ENCODE results near the gene BPIFB2.
"Not testable (repeated sequence)": the region's sequence is repeated elsewhere in the genome, so short reads cannot be mapped to it uniquely, and the experiment has no call there.

BPIFB2 gene

DNA sequence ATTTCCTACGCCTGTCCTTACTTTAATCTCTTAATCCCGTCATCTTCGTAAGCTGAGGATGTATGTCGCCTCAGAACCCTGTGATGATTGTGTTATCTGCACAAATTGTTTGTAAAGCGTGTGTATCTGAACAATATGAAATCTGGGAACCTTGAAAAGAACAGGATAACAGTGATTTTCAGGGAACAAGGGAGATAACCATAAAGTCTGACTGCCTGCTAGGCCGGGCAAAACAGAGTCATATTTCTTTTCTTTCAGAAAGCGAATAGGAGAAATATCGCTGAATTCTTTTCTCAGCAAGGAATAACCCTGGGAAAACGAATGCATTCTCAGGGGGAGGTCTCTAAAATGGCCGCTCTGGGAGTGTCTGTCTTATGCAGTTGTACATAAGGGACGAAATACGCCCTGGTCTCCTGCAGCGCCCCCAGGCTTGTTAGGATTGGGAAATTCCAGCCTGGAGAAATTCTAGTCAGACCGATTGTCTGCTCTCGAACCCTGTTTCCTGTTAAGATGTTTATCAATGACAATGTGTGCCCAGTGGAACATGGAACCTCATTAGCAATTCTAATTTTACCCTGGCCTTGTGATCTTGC, 37.7 kb downstream of the BPIFB2 start:
- DNase-seq: not testable (repeated sequence)

- DNase-seq: no peak
Measured at GRCh38 chr20:33046412-33046811, 38.9 kb downstream of the BPIFB2 start.

- no peak for DNase-seq
Measured at GRCh38 chr20:33051333-33051732, 43.8 kb downstream of the BPIFB2 start.

- DNase-seq: no peak
Measured at GRCh38 chr20:33053291-33054106, 46.0 kb downstream of the BPIFB2 start, which contains the start of gene BPIFB3. TSS of gene BPIFB3 (plus strand) at chr20:33053903. CDS start at chr20:33055436, 1,533 bp downstream.

GRCh38 chr20:33054381-33054780, 46.9 kb downstream of the BPIFB2 start:
- DNase-seq: no peak

DNA sequence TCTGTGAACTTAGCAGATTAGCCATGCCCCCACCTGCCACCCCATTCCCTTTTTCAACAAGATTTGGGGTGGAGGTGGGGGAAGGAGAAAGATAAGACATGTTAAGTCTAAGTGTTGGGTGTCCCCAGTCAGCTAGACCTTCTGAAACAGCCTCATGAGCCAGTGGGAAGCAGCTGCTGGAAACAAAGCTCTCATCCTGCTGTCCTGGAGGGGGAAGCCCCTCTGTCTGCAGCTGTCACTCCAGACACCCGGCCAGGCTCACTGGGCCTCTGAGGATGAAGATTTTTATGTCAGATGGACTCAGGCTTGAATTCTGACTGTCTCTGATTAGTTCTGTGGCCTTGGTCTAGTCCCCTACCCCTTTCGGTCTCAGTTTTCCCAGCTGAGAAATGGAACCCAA, 47.3 kb downstream of the BPIFB2 start:
- no peak for DNase-seq

DNA sequence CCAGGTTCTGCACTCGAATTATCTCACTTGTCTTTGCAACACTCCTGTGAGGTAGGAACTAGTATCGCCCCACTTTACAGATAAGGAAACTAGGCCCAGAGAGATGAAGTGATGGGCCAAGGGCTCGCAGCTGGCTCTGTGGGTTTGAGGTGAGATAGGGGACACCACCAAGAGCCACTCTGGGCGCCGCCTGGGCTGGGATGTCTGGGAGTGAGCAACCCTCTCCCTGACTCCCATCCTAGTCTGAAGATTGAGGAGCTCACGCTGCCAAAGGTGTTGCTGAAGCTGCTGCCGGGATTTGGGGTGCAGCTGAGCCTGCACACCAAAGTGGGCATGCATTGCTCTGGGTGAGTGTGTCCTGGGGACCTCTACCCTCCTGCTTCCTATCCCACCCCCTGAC, 51.6 kb downstream of the BPIFB2 start:
- DNase-seq: no peak

GRCh38 chr20:33059741-33060390, 52.4 kb downstream of the BPIFB2 start:
- no peak for DNase-seq

- peak; percentile 39 for DNase-seq
Measured at GRCh38 chr20:33061658-33062028, 54.1 kb downstream of the BPIFB2 start.

DNA sequence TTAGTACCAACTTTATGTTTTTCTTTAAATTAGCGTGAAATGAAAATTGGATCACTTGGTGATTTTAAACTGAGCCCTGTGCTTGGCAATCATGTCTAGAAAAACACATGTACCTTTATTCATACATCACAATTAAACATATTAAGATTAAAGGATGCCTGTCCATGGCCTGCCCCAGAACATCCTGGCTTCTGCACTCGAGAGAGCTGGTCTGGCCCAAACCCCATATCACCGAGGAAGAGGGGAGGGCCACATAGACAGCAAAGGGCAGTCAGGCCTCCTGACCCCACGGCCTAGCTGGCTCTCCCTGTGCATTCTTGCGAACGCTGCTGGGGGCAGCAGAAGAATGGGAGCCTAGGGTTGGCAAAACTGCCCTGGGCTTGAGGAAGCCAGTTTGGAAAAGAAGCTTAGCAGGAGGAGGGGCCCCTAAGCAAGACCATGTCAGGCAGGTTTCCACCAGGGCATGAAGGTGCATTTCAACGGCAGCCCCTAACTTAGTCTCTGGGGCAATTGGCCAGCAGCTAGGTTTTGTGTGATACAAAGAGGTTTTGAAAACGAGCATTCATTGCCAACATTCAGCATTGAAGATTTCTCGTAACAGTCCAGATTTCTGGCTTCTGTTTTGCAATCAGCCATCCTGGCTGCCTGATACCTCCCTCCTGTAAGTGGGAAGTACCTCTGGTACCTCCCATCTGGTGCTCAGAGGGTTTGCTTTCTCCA, 54.8 kb downstream of the BPIFB2 start:
- no peak for DNase-seq

DNA sequence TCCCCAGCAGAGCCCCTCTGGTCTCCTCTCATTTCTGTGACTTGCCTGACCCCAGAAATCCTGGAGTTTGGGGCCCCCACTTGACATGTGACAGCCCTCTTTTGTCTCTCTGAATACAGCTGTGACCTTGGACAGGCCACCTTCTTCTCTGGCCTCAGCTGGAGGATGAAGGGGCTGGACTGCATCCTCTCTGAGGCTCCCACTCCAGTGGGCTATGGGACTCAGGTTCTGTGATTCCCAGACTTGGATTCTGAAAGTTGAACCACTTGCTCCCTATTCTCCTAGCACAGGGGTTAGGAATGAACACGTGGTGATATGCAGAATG, 55.3 kb downstream of the BPIFB2 start:
- DNase-seq: no peak

GRCh38 chr20:33063271-33063670, 55.8 kb downstream of the BPIFB2 start:
- no peak for DNase-seq

- DNase-seq: no peak
Measured at GRCh38 chr20:33064572-33065287, 57.2 kb downstream of the BPIFB2 start.

DNA sequence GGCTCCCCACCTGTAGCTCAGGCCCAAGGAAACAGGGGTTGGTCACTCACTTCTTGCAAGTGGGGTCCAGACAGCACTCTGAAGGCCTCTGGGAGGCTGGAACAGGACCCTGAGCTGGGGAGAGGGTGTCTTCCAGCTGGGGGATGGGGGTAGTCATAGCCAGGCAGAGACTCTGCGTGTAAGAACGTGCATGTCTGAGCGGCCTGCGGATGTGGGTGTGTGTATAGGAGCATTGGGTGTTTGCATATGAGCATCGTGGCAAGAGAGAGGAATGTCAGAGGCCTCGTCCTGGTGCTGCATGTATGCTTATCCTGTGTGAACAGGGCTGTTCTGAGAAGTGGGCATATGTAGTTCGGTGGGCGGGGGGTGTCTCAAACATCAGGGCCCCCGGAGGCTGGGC, 58.3 kb downstream of the BPIFB2 start:
- DNase-seq: no peak

DNA sequence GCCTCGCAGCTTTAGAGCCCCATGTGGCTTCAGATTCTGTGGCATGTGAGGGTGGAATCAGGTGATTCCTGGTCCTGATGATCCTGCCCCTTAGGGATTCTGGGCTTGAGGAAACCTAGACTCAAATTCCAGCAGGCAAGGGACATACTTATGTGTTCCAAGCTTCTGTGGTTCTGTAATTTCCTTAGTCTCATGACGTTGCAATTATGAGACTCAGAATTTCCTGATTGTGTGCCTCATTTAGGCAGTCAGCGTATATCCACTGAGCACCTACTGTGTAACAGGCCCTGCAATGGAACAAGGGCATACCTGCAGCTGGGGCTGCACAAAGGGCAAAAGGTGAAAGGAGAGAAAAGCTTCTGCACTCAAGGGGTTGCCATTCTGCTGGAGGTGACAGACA, 60.3 kb downstream of the BPIFB2 start:
- DNase-seq: no peak

DNA sequence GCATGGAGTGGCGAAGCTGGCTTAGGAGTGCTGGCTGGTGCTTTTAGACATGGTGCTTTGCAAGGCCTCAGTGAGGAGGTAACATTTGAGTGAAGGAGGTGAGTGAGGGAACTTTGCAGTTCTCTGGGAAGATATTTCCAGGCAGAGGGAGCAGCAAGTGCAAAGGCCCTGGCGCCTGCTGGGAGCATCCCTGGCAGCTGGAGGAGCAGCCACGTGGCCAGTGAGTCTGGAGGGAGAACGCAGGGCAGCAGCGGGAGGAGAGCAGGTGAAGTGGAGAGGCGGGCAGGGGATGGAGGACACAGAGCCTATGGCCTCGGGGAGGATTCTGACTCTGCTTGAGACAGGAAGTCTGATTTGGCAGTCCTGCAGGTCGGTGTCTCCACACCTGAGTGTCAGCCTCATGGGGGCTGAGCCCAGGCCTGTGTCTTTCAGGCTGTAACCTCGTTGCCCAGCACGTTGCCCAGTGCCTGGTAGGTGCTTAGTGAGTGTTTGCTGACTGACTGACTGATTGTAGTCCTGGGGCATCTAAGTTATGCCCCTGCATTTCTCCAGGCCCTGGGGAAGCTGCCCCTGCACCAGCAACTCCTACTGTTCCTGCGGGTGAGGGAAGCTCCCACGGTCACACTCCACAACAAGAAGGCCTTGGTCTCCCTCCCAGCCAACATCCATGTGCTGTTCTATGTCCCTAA, 60.9 kb downstream of the BPIFB2 start:
- DNase-seq: no peak

GRCh38 chr20:33069673-33070072, 62.2 kb downstream of the BPIFB2 start:
- no peak for DNase-seq

DNA sequence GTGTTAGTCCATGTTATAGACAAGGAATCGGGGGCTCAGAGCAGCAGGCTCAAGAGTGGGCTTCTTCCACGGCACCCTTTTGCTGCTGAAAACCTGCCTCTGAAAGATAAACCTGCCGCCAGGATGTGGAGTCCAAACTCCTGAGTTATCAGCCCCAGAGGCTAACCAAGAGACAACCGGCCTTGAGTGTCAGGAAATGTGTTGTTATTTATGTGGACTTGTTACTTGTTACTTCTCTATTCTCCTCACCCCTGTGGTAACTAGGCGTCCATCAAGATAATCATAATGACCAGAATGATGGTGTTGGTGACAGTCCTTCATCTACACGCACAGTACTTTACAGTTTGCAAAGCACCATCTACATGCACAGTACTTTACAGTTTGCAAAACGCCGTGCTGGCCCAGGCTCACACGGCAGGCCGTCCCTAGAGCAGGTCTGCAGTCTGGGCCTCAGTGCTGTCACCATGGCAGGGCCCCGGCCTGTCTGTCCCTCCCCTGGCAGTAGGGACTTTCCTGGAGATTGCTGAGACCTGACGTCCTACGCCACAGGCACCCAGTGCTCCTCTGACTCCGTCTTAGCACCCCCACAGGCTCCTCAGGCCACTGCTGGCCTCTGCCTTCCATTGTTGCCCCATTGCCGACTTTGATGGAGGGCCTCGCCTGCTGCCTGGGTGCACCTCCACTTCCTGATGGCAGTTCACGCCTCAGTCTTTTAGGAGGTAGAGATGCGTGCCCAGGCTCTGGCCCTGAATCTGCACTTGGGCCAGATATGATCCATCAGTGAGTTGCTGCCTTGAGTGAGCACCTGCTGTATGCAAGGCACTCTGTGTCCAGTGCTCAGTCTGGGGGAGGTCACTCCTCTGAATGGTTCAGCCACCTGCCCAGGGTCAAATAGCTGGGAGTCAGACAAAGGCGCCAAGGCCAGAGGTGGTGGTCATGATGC, 62.9 kb downstream of the BPIFB2 start:
- DNase-seq: no peak

- no peak for DNase-seq
Measured at GRCh38 chr20:33071198-33071597, 63.7 kb downstream of the BPIFB2 start.

- DNase-seq: no peak
Measured at GRCh38 chr20:33072362-33072761, 64.9 kb downstream of the BPIFB2 start.

DNA sequence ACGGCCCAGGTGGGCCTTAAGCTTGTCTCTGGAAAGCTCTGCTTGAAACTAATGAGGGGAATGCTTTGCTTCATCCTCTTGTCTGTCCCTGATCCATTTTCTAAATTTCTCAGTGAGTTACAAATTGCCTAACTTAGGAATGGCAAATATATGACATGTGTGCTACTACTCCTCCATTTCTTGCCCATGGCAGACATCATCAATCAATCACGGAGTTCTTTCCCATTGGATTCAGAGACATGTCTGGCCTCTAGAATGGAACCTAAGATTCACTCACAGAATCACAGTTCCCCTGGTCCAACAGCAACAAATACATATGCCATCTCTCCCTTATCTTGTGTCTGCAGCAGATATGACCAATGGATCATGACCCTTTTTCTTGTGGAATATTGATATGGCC, 65.3 kb downstream of the BPIFB2 start:
- no peak for DNase-seq

Measured in femur (tissue), 1 donor.